WERI-Rb-1 (cell line): ENCODE results near the gene CAVIN2.

Experiments
- DNase-seq: peaks from one replicate; pipeline ENCODE4 v3.0.0-alpha.2; 2020
- H3K27ac ChIP-seq: fragments of 250-450 bp; sonication (Bioruptor Pico); 2 replicates; pipeline ENCODE4 v1.5.1; 2020; ENCODE audit warnings: mild to moderate bottlenecking, moderate library complexity
- H3K27me3 ChIP-seq: fragments of 250-450 bp; sonication (Bioruptor Pico); 2 replicates; pipeline ENCODE4 v1.5.1; 2021; ENCODE audit warnings: mild to moderate bottlenecking, low read depth, moderate library complexity; ENCODE audit not compliant: insufficient read depth, severe bottlenecking
- H3K36me3 ChIP-seq: fragments of 250-450 bp; sonication (Bioruptor Pico); 2 replicates; pipeline ENCODE4 v1.5.1; 2020; ENCODE audit warnings: mild to moderate bottlenecking, moderate library complexity
- H3K4me3 ChIP-seq: 2 replicates; pipeline ENCODE4 v1.5.1; 2011; ENCODE audit warnings: low read depth, mild to moderate bottlenecking, control low read depth, low read length
- H3K9me3 ChIP-seq: fragments of 250-450 bp; sonication (Bioruptor Pico); 2 replicates; pipeline ENCODE4 v1.5.1; 2021; ENCODE audit warnings: mild to moderate bottlenecking, moderate library complexity; ENCODE audit not compliant: severe bottlenecking
- CTCF ChIP-seq: IDR thresholded peaks from 2 replicates; pipeline ENCODE4 v1.5.1; 2011; ENCODE audit warnings: low read depth, mild to moderate bottlenecking, control low read depth, inconsistent platforms, low read length

Gene CAVIN2

DNA sequence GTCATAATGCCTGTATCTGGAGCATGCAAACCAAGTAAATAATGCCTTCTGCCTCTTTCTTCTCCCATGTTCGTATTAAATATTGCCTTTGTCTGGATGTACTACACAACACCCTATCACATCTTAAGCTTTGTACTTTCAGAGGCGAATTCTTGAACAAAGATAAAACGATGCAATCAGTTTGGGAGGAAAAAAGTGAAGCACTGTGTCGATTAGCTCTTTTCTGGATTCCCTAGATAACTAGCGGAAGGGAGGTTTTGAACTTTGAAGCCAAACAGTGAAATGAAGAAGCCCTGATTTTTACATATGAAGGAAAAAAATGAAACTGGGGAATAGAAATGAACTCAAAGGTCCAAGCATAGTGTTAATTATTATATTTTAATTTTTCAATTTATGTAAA, 44.7 kb downstream of the CAVIN2 start:
- Histone ChIP-seq H3K27me3 (no peaks in the 10 kb centered on the region), H3K36me3 (no peaks in the 10 kb centered on the region), H3K4me3 (no peak overlapping the region), H3K9me3 (no peaks in the 10 kb centered on the region), H3K27ac (no peak overlapping the region)
- no peak for TF ChIP-seq CTCF
- no peak for DNase-seq

DNA sequence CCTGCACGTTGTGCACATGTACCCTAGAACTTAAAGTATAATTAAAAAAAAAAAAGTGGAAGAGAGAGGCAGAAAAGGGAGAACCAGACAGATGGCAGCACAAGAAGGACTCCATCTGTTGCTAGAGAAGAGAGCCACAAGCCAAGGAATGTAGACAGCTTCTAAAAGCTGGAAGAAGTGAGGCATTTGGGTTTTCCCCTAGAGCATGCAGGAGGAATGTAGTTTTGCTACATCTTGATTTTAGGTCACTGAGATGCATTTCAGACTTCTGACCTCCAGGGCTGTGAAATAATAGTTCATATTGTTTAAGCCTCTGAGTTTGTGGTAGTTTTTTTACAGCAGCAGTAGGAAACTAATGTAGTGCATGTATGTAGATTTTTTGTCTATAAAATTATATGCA, 46.0 kb downstream of the CAVIN2 start:
- H3K9me3 ChIP-seq = no peaks in the 10 kb centered on the region
- H3K27ac ChIP-seq = no peak overlapping the region
- H3K4me3 ChIP-seq = no peak overlapping the region
- DNase-seq = no peak
- no peaks in the 10 kb centered on the region for H3K36me3 ChIP-seq
- no peak for TF ChIP-seq CTCF
- no peaks in the 10 kb centered on the region for H3K27me3 ChIP-seq

- TF ChIP-seq CTCF = no peak
- H3K36me3 ChIP-seq = no peaks in the 10 kb centered on the region
- H3K27ac ChIP-seq = no peak overlapping the region
- H3K9me3 ChIP-seq = no peaks in the 10 kb centered on the region
- H3K27me3 ChIP-seq = no peaks in the 10 kb centered on the region
- no peak overlapping the region for H3K4me3 ChIP-seq
- DNase-seq = no peak
These were observed 47.4 kb downstream of the CAVIN2 start for GRCh38 chr2:191799526-191799925.

- no peak overlapping the region for H3K4me3 ChIP-seq
- H3K27ac ChIP-seq = no peak overlapping the region
- H3K9me3 ChIP-seq = no peaks in the 10 kb centered on the region
- no peaks in the 10 kb centered on the region for H3K27me3 ChIP-seq
- H3K36me3 ChIP-seq = no peaks in the 10 kb centered on the region
- DNase-seq = no peak
- TF ChIP-seq CTCF = no peak
These were observed 48.7 kb downstream of the CAVIN2 start for GRCh38 chr2:191797942-191798876.

DNA sequence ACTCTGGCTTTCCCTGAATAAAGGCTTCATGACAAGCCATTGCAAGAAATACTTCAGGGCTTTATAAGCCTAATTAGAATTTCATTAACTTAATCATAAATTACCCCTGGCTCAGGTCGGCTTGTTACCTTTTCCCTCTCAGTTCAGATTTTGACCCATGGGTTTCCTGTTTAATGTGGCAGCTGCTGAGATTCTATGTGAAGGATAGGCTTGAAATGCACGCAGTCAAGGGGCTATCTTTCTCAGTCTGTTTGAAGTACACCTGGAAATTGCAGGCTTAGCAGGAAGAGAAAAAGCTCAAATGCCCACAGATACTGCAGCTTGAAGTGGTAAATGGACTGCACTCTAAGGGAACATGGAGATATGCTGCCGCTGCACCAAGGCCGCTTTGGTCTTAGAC, 49.4 kb downstream of the CAVIN2 start:
- Histone ChIP-seq H3K9me3 (no peaks in the 10 kb centered on the region), H3K4me3 (no peak overlapping the region), H3K27ac (no peak overlapping the region), H3K27me3 (no peaks in the 10 kb centered on the region), H3K36me3 (no peaks in the 10 kb centered on the region)
- TF ChIP-seq CTCF = no peak
- no peak for DNase-seq
